ENCODE measurements around the gene MCM8.

DNA sequence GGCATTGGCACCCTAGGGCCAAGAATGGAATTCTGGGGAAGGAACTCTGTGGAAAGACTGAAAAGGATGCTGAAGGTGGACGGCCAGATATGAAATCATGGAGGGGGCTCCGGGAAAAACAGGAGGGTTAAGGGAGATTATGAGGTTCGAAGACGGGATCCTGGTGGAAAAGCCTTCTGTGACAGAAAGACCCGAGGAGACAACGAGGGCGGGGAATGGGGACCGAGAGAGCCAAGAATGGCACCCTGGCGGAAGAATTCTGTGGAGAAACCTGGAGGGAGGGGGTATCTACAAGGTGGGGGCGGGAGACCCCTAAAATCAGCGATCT is 545 bp upstream of the MCM8 start:
- TF ChIP-seq, protein P1, sequence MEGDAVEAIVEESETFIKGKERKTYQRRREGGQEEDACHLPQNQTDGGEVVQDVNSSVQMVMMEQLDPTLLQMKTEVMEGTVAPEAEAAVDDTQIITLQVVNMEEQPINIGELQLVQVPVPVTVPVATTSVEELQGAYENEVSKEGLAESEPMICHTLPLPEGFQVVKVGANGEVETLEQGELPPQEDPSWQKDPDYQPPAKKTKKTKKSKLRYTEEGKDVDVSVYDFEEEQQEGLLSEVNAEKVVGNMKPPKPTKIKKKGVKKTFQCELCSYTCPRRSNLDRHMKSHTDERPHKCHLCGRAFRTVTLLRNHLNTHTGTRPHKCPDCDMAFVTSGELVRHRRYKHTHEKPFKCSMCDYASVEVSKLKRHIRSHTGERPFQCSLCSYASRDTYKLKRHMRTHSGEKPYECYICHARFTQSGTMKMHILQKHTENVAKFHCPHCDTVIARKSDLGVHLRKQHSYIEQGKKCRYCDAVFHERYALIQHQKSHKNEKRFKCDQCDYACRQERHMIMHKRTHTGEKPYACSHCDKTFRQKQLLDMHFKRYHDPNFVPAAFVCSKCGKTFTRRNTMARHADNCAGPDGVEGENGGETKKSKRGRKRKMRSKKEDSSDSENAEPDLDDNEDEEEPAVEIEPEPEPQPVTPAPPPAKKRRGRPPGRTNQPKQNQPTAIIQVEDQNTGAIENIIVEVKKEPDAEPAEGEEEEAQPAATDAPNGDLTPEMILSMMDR (conservative IDR thresholded peaks at IDR 0.05 in 1 of 2, IDR thresholded peaks at IDR 0.05 in 1 of 2; ENCODE audit: extremely low read depth in 1 of 2, insufficient read depth in 1 of 2, low read depth in 1 of 2, low read length in 2 of 2), result no peak
- no peak for TF ChIP-seq EZH2 (IDR thresholded peaks at IDR 0.05; ENCODE audit: borderline replicate concordance, low read length)
